ENCODE data around the gene RABL3.

Gene RABL3

GRCh38 chr3:120673116-120673515 is 69.2 kb downstream of the RABL3 start:
- DNase-seq = no peak
- TF ChIP-seq CTCF (IDR thresholded peaks at IDR 0.05; ENCODE audit: low read depth, low read length) = no peak

GRCh38 chr3:120670576-120670975 is 71.7 kb downstream of the RABL3 start:
- no peaks in the 10 kb centered on the region for H3K9me3 ChIP-seq (ENCODE audit: severe bottlenecking)
- no peak for DNase-seq
- TF ChIP-seq CTCF (IDR thresholded peaks at IDR 0.05; ENCODE audit: low read depth, low read length) = no peak
- no peaks in the 10 kb centered on the region for H3K27me3 ChIP-seq (ENCODE audit: insufficient read depth, low read depth, severe bottlenecking)
- no peak overlapping the region for H3K4me3 ChIP-seq (ENCODE audit: low read depth, low read length)
- no peak overlapping the region for H3K27ac ChIP-seq
- no peaks in the 10 kb centered on the region for H3K36me3 ChIP-seq

More at GRCh38 chr3:120673116-120673515, 69.2 kb downstream of the RABL3 start:
- Histone ChIP-seq H3K36me3 (no peaks in the 10 kb centered on the region), H3K27ac (no peak overlapping the region), H3K9me3 (ENCODE audit: severe bottlenecking) (peaks cover 5% of the 10 kb centered on the region), H3K4me3 (ENCODE audit: low read depth, low read length) (no peak overlapping the region), H3K27me3 (ENCODE audit: insufficient read depth, low read depth, severe bottlenecking) (no peaks in the 10 kb centered on the region)

GRCh38 chr3:120664926-120665325 is 77.4 kb downstream of the RABL3 start:
- Histone ChIP-seq H3K27ac (no peak overlapping the region), H3K9me3 (ENCODE audit: severe bottlenecking) (no peaks in the 10 kb centered on the region), H3K27me3 (ENCODE audit: insufficient read depth, low read depth, severe bottlenecking) (no peaks in the 10 kb centered on the region), H3K36me3 (no peaks in the 10 kb centered on the region), H3K4me3 (ENCODE audit: low read depth, low read length) (no peak overlapping the region)
- TF ChIP-seq CTCF (IDR thresholded peaks at IDR 0.05; ENCODE audit: low read depth, low read length) = no peak
- no peak for DNase-seq

- H3K9me3 ChIP-seq (ENCODE audit: severe bottlenecking) = no peaks in the 10 kb centered on the region
- TF ChIP-seq CTCF (IDR thresholded peaks at IDR 0.05; ENCODE audit: low read depth, low read length) = no peak
- no peak overlapping the region for H3K27ac ChIP-seq
- H3K27me3 ChIP-seq (ENCODE audit: insufficient read depth, low read depth, severe bottlenecking) = no peaks in the 10 kb centered on the region
- H3K36me3 ChIP-seq = no peaks in the 10 kb centered on the region
- DNase-seq = no peak
- no peak overlapping the region for H3K4me3 ChIP-seq (ENCODE audit: low read depth, low read length)
Measured at GRCh38 chr3:120661945-120662344, 80.4 kb downstream of the RABL3 start.

- no peak for DNase-seq
Measured at GRCh38 chr3:120661106-120661905, 81.0 kb downstream of the RABL3 start.

More at GRCh38 chr3:120661106-120661905, 81.0 kb downstream of the RABL3 start:
- Histone ChIP-seq H3K4me3 (ENCODE audit: low read depth, low read length) (no peak overlapping the region), H3K9me3 (ENCODE audit: severe bottlenecking) (no peaks in the 10 kb centered on the region), H3K27ac (no peak overlapping the region), H3K27me3 (ENCODE audit: insufficient read depth, low read depth, severe bottlenecking) (no peaks in the 10 kb centered on the region), H3K36me3 (no peaks in the 10 kb centered on the region)
- no peak for TF ChIP-seq CTCF (IDR thresholded peaks at IDR 0.05; ENCODE audit: low read depth, low read length)

Measured in WERI-Rb-1 (cell line).